DOHH2 (cell line): ENCODE data around the gene SCARF1.

Source experiments
- CTCF ChIP-seq: fragments of 200-600 bp; sonication (generic); IDR thresholded peaks from one replicate; pipeline ENCODE4 v1.5.1; 2014; ENCODE audit warnings: antibody characterized with exemption, mild to moderate bottlenecking, low read depth, low read length; ENCODE audit not compliant: poor library complexity, severe bottlenecking
- EZH2phosphoT487 ChIP-seq: fragments of 200-600 bp; sonication (generic); IDR thresholded peaks from 2 replicates; pipeline ENCODE4 v1.6.1; 2017; ENCODE audit warnings: borderline replicate concordance, mild to moderate bottlenecking, antibody characterized with exemption, low read length, moderate library complexity, mixed read lengths

DNA sequence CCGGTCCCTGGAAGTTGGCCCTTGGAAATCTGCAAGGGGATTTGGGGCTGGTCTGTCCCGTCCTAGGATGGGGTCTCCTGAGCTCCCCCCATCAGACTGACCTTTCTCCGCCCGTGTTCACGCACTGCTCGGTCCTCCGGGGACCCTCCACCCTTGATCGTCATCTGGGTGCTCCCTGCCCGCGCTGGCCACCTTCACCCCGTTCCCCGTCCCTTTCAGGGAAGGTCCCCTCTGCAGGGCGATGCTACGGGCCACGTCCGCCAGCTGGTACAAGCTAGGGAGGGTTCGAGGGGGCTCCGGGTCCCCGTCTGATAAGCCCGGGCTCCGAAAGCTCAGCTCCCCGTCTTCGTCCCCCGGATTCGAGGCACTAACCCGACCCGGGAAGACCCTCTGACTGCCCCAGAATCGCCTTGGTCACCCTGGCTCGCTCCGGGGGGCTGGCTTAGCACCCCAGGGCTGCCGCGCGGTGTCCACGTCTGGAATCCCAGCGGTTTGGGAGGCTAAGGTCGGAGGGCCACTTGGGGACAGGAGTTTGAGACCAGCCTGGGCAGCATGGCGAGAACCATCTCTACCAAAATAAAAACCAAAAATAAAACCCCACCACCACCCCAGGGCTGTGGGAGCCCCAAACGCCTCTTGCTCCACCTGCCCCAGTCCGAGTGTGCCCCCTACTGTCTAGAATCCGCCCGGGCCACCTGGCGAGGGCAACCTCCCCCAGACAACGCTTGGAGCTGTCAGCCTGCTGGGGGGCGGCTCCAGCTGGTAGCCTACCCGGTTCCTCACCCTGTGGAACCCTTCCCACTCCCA lies 15.8 kb downstream of the SCARF1 start:
- TF ChIP-seq CTCF (peak; percentile 92), EZH2phosphoT487 (no peak)
